ENCODE measurements around the gene CMIP.

- no peak for TF ChIP-seq CTCF (IDR thresholded peaks at IDR 0.05)
- no peak for TF ChIP-seq POLR2A (IDR thresholded peaks at IDR 0.05)
Measured at GRCh38 chr16:81615411-81615810, 170.8 kb downstream of the CMIP start.

Measured in Peyer's patch (tissue), 4 donors.